DND-41 (cell line): Measurements from ENCODE around the gene STARD10.

Experiments used
- ATAC-seq: fragments of 200-7000 bp; cut with Tn5 transposase; 3 replicates; pipeline ENCODE4 v1.9.1; 2021; ENCODE audit warnings: low read depth; ENCODE audit not compliant: insufficient read depth
- DNase-seq: peaks from one replicate; pipeline ENCODE4 v3.0.0-alpha.2; 2020
- H2AFZ ChIP-seq: 2 replicates; pipeline ENCODE4 v1.6.0; 2012; ENCODE audit warnings: low read depth, low read length
- H3K27ac ChIP-seq: 2 replicates; pipeline ENCODE4 v1.5.1; 2012; ENCODE audit warnings: low read length, inconsistent platforms
- H3K27me3 ChIP-seq: fragments of 200-600 bp; sonication (generic); 2 replicates; pipeline ENCODE4 v1.6.0; 2012; ENCODE audit warnings: low read length, mild to moderate bottlenecking, inconsistent platforms; ENCODE audit not compliant: insufficient read depth, poor library complexity
- H3K36me3 ChIP-seq: 2 replicates; pipeline ENCODE4 v1.5.1; 2012; ENCODE audit warnings: low read length, inconsistent platforms; ENCODE audit not compliant: insufficient read depth
- H3K4me1 ChIP-seq: 2 replicates; pipeline ENCODE4 v1.5.1; 2012; ENCODE audit warnings: mild to moderate bottlenecking, low read length; ENCODE audit not compliant: insufficient read depth
- H3K4me2 ChIP-seq: 2 replicates; pipeline ENCODE4 v1.6.0; 2012; ENCODE audit warnings: mild to moderate bottlenecking, moderate library complexity, low read length, inconsistent platforms; ENCODE audit not compliant: insufficient read depth
- H3K4me3 ChIP-seq, 2 experiments: fragments of 200-600 bp in 1 of 2; shearing (Covaris generic) in 1 of 2; 2 replicates each; pipeline ENCODE4 v1.5.1; 2012 to 2016; ENCODE audit warnings: inconsistent platforms in 2 of 2, low read length in 2 of 2, mild to moderate bottlenecking in 2 of 2, low read depth in 1 of 2, moderate library complexity in 1 of 2
- H3K79me2 ChIP-seq: 2 replicates; pipeline ENCODE4 v1.6.0; 2012; ENCODE audit warnings: low read length, inconsistent platforms; ENCODE audit not compliant: insufficient read depth
- H3K9ac ChIP-seq: 2 replicates; pipeline ENCODE4 v1.6.0; 2012; ENCODE audit warnings: low read depth, mild to moderate bottlenecking, inconsistent platforms, low read length, moderate library complexity
- H3K9me3 ChIP-seq: 2 replicates; pipeline ENCODE4 v1.5.1; 2012; ENCODE audit warnings: low read length, moderate library complexity, mild to moderate bottlenecking, inconsistent platforms; ENCODE audit not compliant: insufficient read depth, severe bottlenecking
- H4K20me1 ChIP-seq: 2 replicates; pipeline ENCODE4 v1.6.0; 2012; ENCODE audit warnings: low read length; ENCODE audit not compliant: insufficient read depth
- EZH2 ChIP-seq: IDR thresholded peaks from 3 replicates; pipeline ENCODE4 v1.6.1; 2012; ENCODE audit warnings: borderline replicate concordance, low read depth, mild to moderate bottlenecking, moderate library complexity, low read length, inconsistent platforms; ENCODE audit not compliant: severe bottlenecking
- TF ChIP-seq, protein P1 (sequence below): IDR thresholded peaks from 2 replicates; pipeline ENCODE4 v1.5.1; 2012; ENCODE audit warnings: borderline replicate concordance, low read length, moderate library complexity, mild to moderate bottlenecking; ENCODE audit not compliant: poor library complexity, severe bottlenecking; ENCODE audit errors: extremely low read depth

Gene STARD10

DNA sequence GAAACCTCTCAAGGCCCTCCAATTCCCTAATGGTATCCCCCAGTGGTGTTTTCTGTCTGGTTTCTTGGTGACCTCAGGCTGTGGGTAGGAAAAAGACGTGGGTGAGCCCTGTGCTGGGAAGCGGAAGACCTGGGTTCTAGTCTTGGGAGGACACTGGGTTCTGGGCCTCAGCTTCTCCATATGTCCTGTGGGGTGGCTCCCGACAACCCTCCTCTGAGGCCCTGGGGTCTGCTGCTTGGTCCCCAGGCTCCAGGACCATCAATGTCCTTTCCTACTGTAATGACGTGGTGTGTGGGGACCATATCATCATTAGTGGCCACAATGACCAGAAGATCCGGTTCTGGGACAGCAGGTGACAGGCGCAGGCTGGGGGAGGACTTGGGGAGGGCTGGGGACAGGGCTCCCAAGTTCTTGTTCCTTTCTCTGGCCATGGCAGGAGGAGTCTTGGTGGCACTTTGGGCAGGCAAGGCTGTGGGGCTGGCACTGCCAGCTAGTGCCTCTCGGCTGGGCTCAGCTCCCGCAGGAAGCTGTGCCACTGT is 33.2 kb upstream of the STARD10 start:
- H3K36me3 ChIP-seq = peaks cover 88% of the 10 kb centered on the region
- no peaks in the 10 kb centered on the region for H3K27me3 ChIP-seq
- no peak overlapping the region for H3K4me2 ChIP-seq
- no peak for ATAC-seq
- H2AFZ ChIP-seq = no peak overlapping the region
- TF ChIP-seq, protein P1, sequence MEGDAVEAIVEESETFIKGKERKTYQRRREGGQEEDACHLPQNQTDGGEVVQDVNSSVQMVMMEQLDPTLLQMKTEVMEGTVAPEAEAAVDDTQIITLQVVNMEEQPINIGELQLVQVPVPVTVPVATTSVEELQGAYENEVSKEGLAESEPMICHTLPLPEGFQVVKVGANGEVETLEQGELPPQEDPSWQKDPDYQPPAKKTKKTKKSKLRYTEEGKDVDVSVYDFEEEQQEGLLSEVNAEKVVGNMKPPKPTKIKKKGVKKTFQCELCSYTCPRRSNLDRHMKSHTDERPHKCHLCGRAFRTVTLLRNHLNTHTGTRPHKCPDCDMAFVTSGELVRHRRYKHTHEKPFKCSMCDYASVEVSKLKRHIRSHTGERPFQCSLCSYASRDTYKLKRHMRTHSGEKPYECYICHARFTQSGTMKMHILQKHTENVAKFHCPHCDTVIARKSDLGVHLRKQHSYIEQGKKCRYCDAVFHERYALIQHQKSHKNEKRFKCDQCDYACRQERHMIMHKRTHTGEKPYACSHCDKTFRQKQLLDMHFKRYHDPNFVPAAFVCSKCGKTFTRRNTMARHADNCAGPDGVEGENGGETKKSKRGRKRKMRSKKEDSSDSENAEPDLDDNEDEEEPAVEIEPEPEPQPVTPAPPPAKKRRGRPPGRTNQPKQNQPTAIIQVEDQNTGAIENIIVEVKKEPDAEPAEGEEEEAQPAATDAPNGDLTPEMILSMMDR = no peak
- no peak for TF ChIP-seq EZH2
- 0 out of 2 replicates have a peak, but pooled peaks cover 3% of the 10 kb centered on the region for H3K4me1 ChIP-seq
- no peak overlapping the region for H3K4me3 ChIP-seq
- no peaks in the 10 kb centered on the region for H3K9me3 ChIP-seq
- H3K9ac ChIP-seq = no peak overlapping the region
- no peak overlapping the region for H3K27ac ChIP-seq
- no peaks in the 10 kb centered on the region for H3K79me2 ChIP-seq
- no peak for DNase-seq
- peaks cover 16% of the 10 kb centered on the region for H4K20me1 ChIP-seq

DNA sequence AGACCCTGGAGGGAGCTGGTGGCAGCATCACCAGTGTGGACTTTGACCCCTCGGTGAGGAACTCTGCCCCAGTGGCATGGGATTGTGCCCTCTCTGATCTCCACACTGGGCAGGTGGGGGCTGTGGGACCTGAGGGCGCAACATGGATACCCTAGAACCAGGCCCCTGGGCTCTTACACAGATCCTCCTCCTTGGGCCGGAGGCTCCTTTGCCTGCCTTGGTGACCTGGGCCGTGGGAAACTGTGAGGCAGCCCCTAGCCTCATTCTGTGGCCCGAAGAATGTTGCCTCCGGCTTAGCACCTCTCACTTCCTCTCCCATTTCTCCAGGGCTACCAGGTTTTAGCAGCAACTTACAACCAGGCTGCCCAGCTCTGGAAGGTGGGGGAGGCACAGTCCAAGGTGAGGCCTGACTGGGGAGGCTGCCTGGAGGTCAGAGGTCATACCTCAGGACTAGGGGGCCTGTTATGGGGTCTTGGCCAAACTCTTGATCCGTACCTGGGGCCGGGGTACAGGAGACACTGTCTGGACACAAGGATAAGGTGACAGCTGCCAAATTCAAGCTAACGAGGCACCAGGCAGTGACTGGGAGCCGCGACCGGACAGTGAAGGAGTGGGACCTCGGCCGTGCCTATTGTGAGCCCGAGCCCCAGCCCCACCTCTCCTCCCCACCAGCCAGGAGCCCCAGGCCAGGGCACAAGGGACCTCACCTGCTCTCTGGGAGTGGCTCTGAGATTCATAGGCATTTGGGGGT is 32.5 kb upstream of the STARD10 start:
- Histone ChIP-seq H3K9ac (no peak overlapping the region), H2AFZ (no peak overlapping the region), H3K27me3 (no peaks in the 10 kb centered on the region), H3K36me3 (peaks cover 89% of the 10 kb centered on the region), H3K9me3 (no peaks in the 10 kb centered on the region), H4K20me1 (peaks cover 13% of the 10 kb centered on the region), H3K79me2 (no peaks in the 10 kb centered on the region), H3K4me3 (no peak overlapping the region), H3K27ac (no peak overlapping the region), H3K4me1 (no peaks in the 10 kb centered on the region), H3K4me2 (no peak overlapping the region)
- DNase-seq (no peak), ATAC-seq (no peak)
- TF ChIP-seq EZH2 = no peak
- TF ChIP-seq, protein P1 = no peak

DNA sequence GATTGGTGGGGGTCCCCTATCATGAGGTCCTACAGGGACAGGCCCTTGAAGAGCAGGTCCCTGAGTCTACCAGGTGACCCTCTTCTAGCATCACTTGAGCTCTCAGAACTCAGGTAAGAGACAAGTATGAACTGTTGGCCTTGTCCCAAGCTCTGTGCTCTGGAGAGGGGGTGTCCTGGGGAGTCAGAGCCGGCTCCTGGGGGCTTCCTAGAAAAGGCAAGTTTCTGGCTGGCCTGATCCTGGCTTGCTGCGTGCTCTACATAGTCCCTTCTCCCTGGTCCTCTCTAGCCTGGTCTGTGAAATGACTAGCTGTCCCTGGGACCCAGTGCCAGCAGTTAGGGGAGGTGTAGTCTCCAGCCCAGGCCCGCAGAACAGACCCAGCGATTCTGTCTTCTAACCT is 31.8 kb upstream of the STARD10 start:
- Histone ChIP-seq H2AFZ (no peak overlapping the region), H4K20me1 (peaks cover 13% of the 10 kb centered on the region), H3K36me3 (peaks cover 93% of the 10 kb centered on the region), H3K79me2 (no peaks in the 10 kb centered on the region), H3K27ac (no peak overlapping the region), H3K4me1 (no peaks in the 10 kb centered on the region), H3K4me3 (no peak overlapping the region), H3K9me3 (no peaks in the 10 kb centered on the region), H3K4me2 (no peak overlapping the region), H3K9ac (no peak overlapping the region), H3K27me3 (no peaks in the 10 kb centered on the region)
- TF ChIP-seq, protein P1 = no peak
- TF ChIP-seq EZH2 = no peak
- ATAC-seq (no peak), DNase-seq (no peak)
